HepG2 (cell line): ENCODE results near the gene RNF149. TPM values are rescaled to one million over a fixed set of nuclear protein-coding genes. Genes with fewer than 3 reads are reported as not detected.

Experiments
- CENPBD1 ChIP-seq: sonication (generic); formaldehyde crosslinking; IDR thresholded peaks from 2 replicates; pipeline ENCODE4 v1.8.0; 2022; ENCODE audit warnings: missing genetic modification reagents, low read depth, mild to moderate bottlenecking, borderline replicate concordance
- E2F5 ChIP-seq: sonication (generic); formaldehyde crosslinking; conservative IDR thresholded peaks from 2 replicates; pipeline ENCODE4 v1.4.0; 2020; ENCODE audit warnings: missing genetic modification reagents
- EHMT2 ChIP-seq: fragments of 200-600 bp; sonication (generic); IDR thresholded peaks from 2 replicates; pipeline ENCODE4 v1.7.0; 2017; ENCODE audit warnings: antibody characterized with exemption, low read depth, low read length, borderline replicate concordance
- IKZF1 ChIP-seq: fragments of 450-650 bp; IDR thresholded peaks from 2 replicates; pipeline ENCODE4 v1.7.1; 2016
- IKZF4 ChIP-seq: sonication (generic); formaldehyde crosslinking; IDR thresholded peaks from 2 replicates; pipeline ENCODE4 v1.5.1; 2020; ENCODE audit warnings: borderline replicate concordance, mild to moderate bottlenecking, low read depth, missing genetic modification reagents; ENCODE audit errors: not compliant biosample characterization
- KLF12 ChIP-seq: sonication (generic); formaldehyde crosslinking; IDR thresholded peaks from 2 replicates; pipeline ENCODE4 v1.4.0; 2020; ENCODE audit warnings: missing genetic modification reagents, borderline replicate concordance
- KMT2A ChIP-seq: sonication (generic); formaldehyde crosslinking; IDR thresholded peaks from 2 replicates; pipeline ENCODE4 v1.4.0; 2020; ENCODE audit warnings: missing genetic modification reagents
- MEF2D ChIP-seq: sonication (generic); formaldehyde crosslinking; IDR thresholded peaks from 2 replicates; pipeline ENCODE4 v1.5.1; 2020; ENCODE audit warnings: mild to moderate bottlenecking, missing genetic modification reagents
- MIER2 ChIP-seq: IDR thresholded peaks from 2 replicates; pipeline ENCODE4 v1.6.1; 2016; ENCODE audit warnings: missing biosample characterization, missing genetic modification reagents
- MZF1 ChIP-seq: sonication (generic); formaldehyde crosslinking; IDR thresholded peaks from 2 replicates; pipeline ENCODE4 v1.8.1; 2023; ENCODE audit warnings: mild to moderate bottlenecking, missing genetic modification reagents, borderline replicate concordance
- NCOA2 ChIP-seq: sonication (generic); formaldehyde crosslinking; IDR thresholded peaks from 2 replicates; pipeline ENCODE4 v1.8.0; 2022; ENCODE audit warnings: inconsistent platforms
- SNAPC2 ChIP-seq: sonication (generic); formaldehyde crosslinking; IDR thresholded peaks from 2 replicates; pipeline ENCODE4 v1.8.1; 2022; ENCODE audit warnings: mild to moderate bottlenecking, missing genetic modification reagents
- SP140L ChIP-seq: sonication (generic); formaldehyde crosslinking; IDR thresholded peaks from 2 replicates; pipeline ENCODE4 v1.4.0; 2020; ENCODE audit warnings: missing genetic modification reagents, borderline replicate concordance
- TCF7 ChIP-seq: sonication (generic); IDR thresholded peaks from 2 replicates; pipeline ENCODE4 v1.6.1; 2016; ENCODE audit warnings: antibody characterized with exemption, low read depth
- TFDP2 ChIP-seq: sonication (generic); formaldehyde crosslinking; IDR thresholded peaks from 2 replicates; pipeline ENCODE4 v1.4.0; 2020; ENCODE audit warnings: missing genetic modification reagents
- WIZ ChIP-seq: sonication (generic); formaldehyde crosslinking; IDR thresholded peaks from 2 replicates; pipeline ENCODE4 v1.5.1; 2020; ENCODE audit warnings: mild to moderate bottlenecking, missing genetic modification reagents
- XRCC5 ChIP-seq: fragments of 200-400 bp; formaldehyde crosslinking; optimal IDR thresholded peaks from 2 replicates; pipeline ENCODE3; 2017; ENCODE audit warnings: mild to moderate bottlenecking, low read length
- ZBTB2 ChIP-seq: sonication (generic); formaldehyde crosslinking; IDR thresholded peaks from 2 replicates; pipeline ENCODE4 v1.8.0; 2022; ENCODE audit warnings: low read depth, missing genetic modification reagents
- ZIK1 ChIP-seq: sonication (generic); formaldehyde crosslinking; IDR thresholded peaks from 2 replicates; pipeline ENCODE4 v1.5.0; 2020; ENCODE audit warnings: mild to moderate bottlenecking, low read depth, missing genetic modification reagents, borderline replicate concordance
- ZNF207 ChIP-seq: fragments of 450-650 bp; IDR thresholded peaks from 2 replicates; pipeline ENCODE4 v1.6.1; 2016; ENCODE audit warnings: antibody characterized with exemption, borderline replicate concordance
- ZNF251 ChIP-seq: sonication (generic); formaldehyde crosslinking; IDR thresholded peaks from 2 replicates; pipeline ENCODE4 v1.9.0; 2021; ENCODE audit warnings: mild to moderate bottlenecking, missing genetic modification reagents
- ZNF292 ChIP-seq: sonication (generic); formaldehyde crosslinking; IDR thresholded peaks from 2 replicates; pipeline ENCODE4 v1.8.1; 2022; ENCODE audit warnings: mild to moderate bottlenecking, low read depth, missing genetic modification reagents, borderline replicate concordance
- ZNF350 ChIP-seq: sonication (generic); formaldehyde crosslinking; IDR thresholded peaks from 2 replicates; pipeline ENCODE4 v1.4.0; 2020; ENCODE audit warnings: mild to moderate bottlenecking, low read depth, missing genetic modification reagents, borderline replicate concordance
- ZNF362 ChIP-seq: sonication (generic); formaldehyde crosslinking; IDR thresholded peaks from 2 replicates; pipeline ENCODE4 v1.4.0; 2020; ENCODE audit warnings: missing genetic modification reagents, mild to moderate bottlenecking, borderline replicate concordance
- ZNF619 ChIP-seq: sonication (generic); formaldehyde crosslinking; IDR thresholded peaks from 2 replicates; pipeline ENCODE4 v1.4.0; 2020; ENCODE audit warnings: mild to moderate bottlenecking, missing genetic modification reagents
- ZSCAN21 ChIP-seq: sonication (generic); formaldehyde crosslinking; IDR thresholded peaks from 2 replicates; pipeline ENCODE4 v1.8.0; 2022; ENCODE audit warnings: mild to moderate bottlenecking, missing genetic modification reagents, moderate library complexity, borderline replicate concordance
- polyA plus RNA-seq, 8 experiments: library from polyadenylated mRNA; depleted of rRNA in 3 of 8; stranded (reverse) in 7 of 8; unstranded in 1 of 8; fragments of >200 nt; fragmentation: Illumina TruSeq in 4 of 8; extraction: Trizol in 4 of 8; gene quantifications; 2 replicates each; pipeline versions ENCODE4 v1.2.1 to v1.2.3, GENCODE V29; 2011 to 2016; ENCODE audit warnings: low read depth in 4 of 8, missing spikeins in 1 of 8, mixed read lengths in 1 of 8; ENCODE audit not compliant: insufficient read depth in 1 of 8
- total RNA-seq, 5 experiments: library from RNA; depleted of rRNA; stranded (reverse); fragments of >200 nt; fragmentation: Illumina TruSeq; extraction: Trizol; gene quantifications; 2 replicates each; pipeline ENCODE4 v1.2.3, GENCODE V29; 2016; ENCODE audit warnings: low read depth in 1 of 5

Gene RNF149
- total and polyA plus RNA-seq, 2 of the 13 experiments (the other 11 are each of a cell fraction or from before 2014, with no cell fraction given) = 87.6 to 109 TPM

- peak; percentile 58; the same call in 1 of the 2 replicates for TF ChIP-seq MIER2 (CRISPR knock-in tag)
- no peak for TF ChIP-seq ZBTB2 (CRISPR knock-in tag)
- no peak for TF ChIP-seq IKZF4 (CRISPR knock-in tag)
- TF ChIP-seq ZIK1 = no peak
- TF ChIP-seq ZNF207 = no peak
- no peak for TF ChIP-seq IKZF1
- no peak for TF ChIP-seq ZNF619
- TF ChIP-seq ZNF350 (CRISPR knock-in tag) = no peak
- no peak for TF ChIP-seq KMT2A (CRISPR knock-in tag)
- TF ChIP-seq SP140L (CRISPR knock-in tag) = no peak
- peak; percentile 69 for TF ChIP-seq NCOA2 (CRISPR knock-in tag)
- no peak for TF ChIP-seq ZSCAN21 (CRISPR knock-in tag)
- no peak; the same call in 1 of the 2 replicates for TF ChIP-seq ZNF362 (CRISPR knock-in tag)
- TF ChIP-seq WIZ (CRISPR knock-in tag) = no peak; the same call in 1 of the 2 replicates
- TF ChIP-seq TFDP2 (CRISPR knock-in tag) = no peak
- TF ChIP-seq CENPBD1 (CRISPR knock-in tag) = no peak
- TF ChIP-seq ZNF292 (CRISPR knock-in tag) = peak; percentile 71; the same call in 1 of the 2 replicates
- no peak for TF ChIP-seq ZNF251 (CRISPR knock-in tag)
- no peak for TF ChIP-seq E2F5 (CRISPR knock-in tag)
- TF ChIP-seq EHMT2 = no peak
- TF ChIP-seq TCF7 = no peak
- peak; percentile 95 for TF ChIP-seq MEF2D (CRISPR knock-in tag)
- no peak for TF ChIP-seq MZF1
- TF ChIP-seq XRCC5 = peak; percentile 16
- TF ChIP-seq SNAPC2 (CRISPR knock-in tag) = no peak
- TF ChIP-seq KLF12 = no peak
Observed at GRCh38 chr2:101238930-101239759, 69.4 kb downstream of the RNF149 start (continued).
